WTC11 (cell line): ENCODE data around the gene UFM1. TPM values are rescaled to one million over a fixed set of nuclear protein-coding genes. Genes with fewer than 3 reads are reported as not detected.

Experiments
- ATAC-seq: fragments of 200-7000 bp; cut with Tn5 transposase; 2 replicates; pipeline ENCODE4 v1.10.0; 2021; ENCODE audit warnings: mild to moderate bottlenecking, moderate library complexity
- CTCF ChIA-PET: fragments of 300-600 bp; sonication (Branson Sonifier 250); formaldehyde crosslinking; loops from one replicate; lab custom pipeline; 2021; ENCODE audit warnings: antibody characterized with exemption; lab: Charles Lee
- POLR2A ChIA-PET: fragments of 350-600 bp; sonication (Branson Sonifier 250); formaldehyde crosslinking; loops from one replicate; lab custom pipeline; 2021; ENCODE audit warnings: antibody characterized with exemption; lab: Charles Lee
- DNase-seq: peaks from one replicate; pipeline ENCODE4 v3.0.0; 2021; ENCODE audit warnings: low spot score
- H3K27ac Mint-ChIP-seq: 2 replicates; pipeline ENCODE4 v1.8.0; 2021; ENCODE audit warnings: mixed read lengths
- H3K27me3 Mint-ChIP-seq: 2 replicates; pipeline ENCODE4 v1.8.0; 2021; ENCODE audit warnings: low read depth, mild to moderate bottlenecking, moderate library complexity, mixed read lengths
- H3K36me3 Mint-ChIP-seq: 2 replicates; pipeline ENCODE4 v1.8.0; 2021; ENCODE audit warnings: mixed read lengths
- H3K4me1 Mint-ChIP-seq: 2 replicates; pipeline ENCODE4 v1.8.0; 2022; ENCODE audit warnings: mixed read lengths
- H3K4me3 Mint-ChIP-seq: 2 replicates; pipeline ENCODE4 v1.8.0; 2021; ENCODE audit warnings: mild to moderate bottlenecking, moderate library complexity, mixed read lengths
- H3K9me3 Mint-ChIP-seq: 2 replicates; pipeline ENCODE4 v1.8.0; 2021; ENCODE audit warnings: mixed read lengths
- CREM ChIP-seq: sonication (generic); formaldehyde crosslinking; IDR thresholded peaks from 2 replicates; pipeline ENCODE4 v1.8.1; 2022; ENCODE audit warnings: mild to moderate bottlenecking, missing genetic modification reagents, moderate library complexity
- ELF4 ChIP-seq: sonication (generic); formaldehyde crosslinking; IDR thresholded peaks from 2 replicates; pipeline ENCODE4 v1.8.1; 2022; ENCODE audit warnings: low read depth, mild to moderate bottlenecking, moderate library complexity, missing genetic modification reagents
- ERG ChIP-seq: fragments of 250-450 bp; sonication (Bioruptor Pico); IDR thresholded peaks from 2 replicates; pipeline ENCODE4 v1.8.0; 2021; ENCODE audit warnings: mild to moderate bottlenecking
- ETV6 ChIP-seq: sonication (generic); formaldehyde crosslinking; IDR thresholded peaks from 2 replicates; pipeline ENCODE4 v1.8.1; 2022; ENCODE audit warnings: mild to moderate bottlenecking, missing genetic modification reagents
- HMGA2 ChIP-seq: fragments of 250-450 bp; sonication (Bioruptor Pico); IDR thresholded peaks from 2 replicates; pipeline ENCODE4 v1.4.0; 2021; ENCODE audit warnings: mild to moderate bottlenecking, moderate library complexity
- HMGXB4 ChIP-seq: sonication (generic); formaldehyde crosslinking; IDR thresholded peaks from 2 replicates; pipeline ENCODE4 v1.8.1; 2023; ENCODE audit warnings: mild to moderate bottlenecking, moderate library complexity, missing genetic modification reagents
- IRF1 ChIP-seq: sonication (generic); formaldehyde crosslinking; IDR thresholded peaks from 2 replicates; pipeline ENCODE4 v1.8.0; 2023; ENCODE audit warnings: missing genetic modification reagents
- NFYB ChIP-seq: sonication (generic); formaldehyde crosslinking; conservative IDR thresholded peaks from 2 replicates; pipeline ENCODE4 v1.8.0; 2022; ENCODE audit warnings: low read depth, missing genetic modification reagents
- NR3C1 ChIP-seq: sonication (generic); formaldehyde crosslinking; conservative IDR thresholded peaks from 2 replicates; pipeline ENCODE4 v1.8.1; 2023; ENCODE audit warnings: low read depth, mild to moderate bottlenecking, missing genetic modification reagents
- SOX15 ChIP-seq: fragments of 250-450 bp; sonication (Bioruptor Pico); IDR thresholded peaks from 2 replicates; pipeline ENCODE4 v1.9.0; 2021; ENCODE audit warnings: mild to moderate bottlenecking
- USF1 ChIP-seq: sonication (generic); formaldehyde crosslinking; IDR thresholded peaks from 2 replicates; pipeline ENCODE4 v1.8.0; 2022; ENCODE audit warnings: mild to moderate bottlenecking, missing genetic modification reagents
- ZBTB43 ChIP-seq: sonication (generic); formaldehyde crosslinking; IDR thresholded peaks from 2 replicates; pipeline ENCODE4 v1.8.1; 2023; ENCODE audit warnings: mild to moderate bottlenecking, missing genetic modification reagents
- ZNF232 ChIP-seq: sonication (generic); formaldehyde crosslinking; IDR thresholded peaks from 2 replicates; pipeline ENCODE4 v1.8.0; 2022; ENCODE audit warnings: mild to moderate bottlenecking, missing genetic modification reagents
- ZNF281 ChIP-seq: sonication (generic); formaldehyde crosslinking; IDR thresholded peaks from 2 replicates; pipeline ENCODE4 v1.8.0; 2023; ENCODE audit warnings: mild to moderate bottlenecking, missing genetic modification reagents
- ZNF396 ChIP-seq: fragments of 250-450 bp; sonication (Bioruptor Pico); IDR thresholded peaks from 2 replicates; pipeline ENCODE4 v1.8.0; 2021; ENCODE audit warnings: mild to moderate bottlenecking, moderate library complexity, borderline replicate concordance
- ZNF425 ChIP-seq: fragments of 250-450 bp; sonication (Bioruptor Pico); conservative IDR thresholded peaks from 2 replicates; pipeline ENCODE4 v1.9.0; 2021; ENCODE audit warnings: mild to moderate bottlenecking
- ZNF512 ChIP-seq: sonication (generic); formaldehyde crosslinking; IDR thresholded peaks from 2 replicates; pipeline ENCODE4 v1.8.1; 2022; ENCODE audit warnings: missing genetic modification reagents, borderline replicate concordance
- ZNF671 ChIP-seq: fragments of 250-450 bp; sonication (Bioruptor Pico); IDR thresholded peaks from 2 replicates; pipeline ENCODE4 v1.8.0; 2021; ENCODE audit warnings: mild to moderate bottlenecking
- ZSCAN18 ChIP-seq: fragments of 250-450 bp; sonication (Bioruptor Pico); IDR thresholded peaks from 2 replicates; pipeline ENCODE4 v2.1.2; 2022; ENCODE audit warnings: mild to moderate bottlenecking, moderate library complexity
- total RNA-seq: library from RNA; stranded (reverse); gene quantifications from 3 replicates; pipeline ENCODE4 v1.2.3, GENCODE V29; 2021

Gene UFM1
- total RNA-seq, 1 experiment from 2014 or later, result 57.7 TPM

GRCh38 chr13:38334845-38335244 lies 14.8 kb upstream of the UFM1 start (continued):
- TF ChIP-seq IRF1 (no peak), ELF4 (CRISPR knock-in tag) (no peak), ZNF671 (no peak), ZBTB43 (CRISPR knock-in tag) (no peak), CREM (CRISPR knock-in tag) (no peak), USF1 (CRISPR knock-in tag) (no peak), ETV6 (CRISPR knock-in tag) (no peak), HMGA2 (CRISPR knock-in tag) (no peak)
- TF ChIP-seq, all 79 proteins: peak for 0

- Mint-ChIP-seq H3K4me3 (no peak overlapping the region), H3K9me3 (no peaks in the 10 kb centered on the region), H3K36me3 (no peaks in the 10 kb centered on the region), H3K27me3 (no peaks in the 10 kb centered on the region), H3K27ac (no peak overlapping the region), H3K4me1 (peaks cover 45% of the 10 kb centered on the region)
- DNase-seq (no peak), ATAC-seq (peak; percentile 71)
- ChIA-PET CTCF (interaction anchor here (1.5 kb wide), 1 partner anchor 244 kb away, joined by 3 read pairs; no protein-coding TSS in a partner anchor), POLR2A (no interaction called here)
- TF ChIP-seq ZNF232 (CRISPR knock-in tag) (no peak), ZNF396 (no peak), ZNF281 (no peak), NFYB (no peak), ZBTB43 (CRISPR knock-in tag) (no peak), ERG (CRISPR knock-in tag) (no peak), ZNF512 (CRISPR knock-in tag) (no peak), SOX15 (CRISPR knock-in tag) (no peak), ZNF425 (CRISPR knock-in tag) (no peak), ZNF671 (no peak), NR3C1 (CRISPR knock-in tag) (no peak), HMGXB4 (CRISPR knock-in tag) (no peak), ZSCAN18 (CRISPR knock-in tag) (no peak)
Measured at GRCh38 chr13:38338089-38338488, 11.6 kb upstream of the UFM1 start.
